Measurements from ENCODE around the gene HOOK2. TPM values are rescaled to one million over a fixed set of nuclear protein-coding genes. Genes with fewer than 3 reads are reported as not detected.
"Not testable (repeated sequence)": the region's sequence is repeated elsewhere in the genome, so short reads cannot be mapped to it uniquely, and the experiment has no call there.

The HOOK2 gene
- total RNA-seq, 4 donors from 2014 or later: 26.9 to 71.3 (median 56.3) TPM

- no peak for TF ChIP-seq CTCF (IDR thresholded peaks at IDR 0.05)
- ATAC-seq (ENCODE audit: low FRiP score): peak; percentile 87
- peak; percentile 89 for DNase-seq (ENCODE audit: low spot score)
Measured at GRCh38 chr19:12722566-12723380, 52.6 kb downstream of the HOOK2 start.

GRCh38 chr19:12721656-12722565 lies 53.4 kb downstream of the HOOK2 start:
- peak; percentile 47 for ATAC-seq (ENCODE audit: low FRiP score)

GRCh38 chr19:12720851-12721655 lies 54.3 kb downstream of the HOOK2 start:
- TF ChIP-seq CTCF (IDR thresholded peaks at IDR 0.05): no peak
- no peak for ATAC-seq (ENCODE audit: low FRiP score)

More at GRCh38 chr19:12721656-12722565, 53.4 kb downstream of the HOOK2 start:
- DNase-seq (ENCODE audit: low spot score): no peak
- no peak for TF ChIP-seq CTCF (IDR thresholded peaks at IDR 0.05)

GRCh38 chr19:12720296-12720695 lies 55.1 kb downstream of the HOOK2 start:
- no peak for ATAC-seq (ENCODE audit: low FRiP score)
- no peak for DNase-seq (ENCODE audit: low spot score)
- no peak for TF ChIP-seq CTCF (IDR thresholded peaks at IDR 0.05)

More at GRCh38 chr19:12720851-12721655, 54.3 kb downstream of the HOOK2 start:
- no peak for DNase-seq (ENCODE audit: low spot score)

GRCh38 chr19:12715929-12716328 lies 59.4 kb downstream of the HOOK2 start:
- DNase-seq (ENCODE audit: low spot score) (no peak), ATAC-seq (ENCODE audit: low FRiP score) (no peak)
- no peak for TF ChIP-seq CTCF (IDR thresholded peaks at IDR 0.05)

GRCh38 chr19:12715102-12715501 lies 60.2 kb downstream of the HOOK2 start:
- TF ChIP-seq CTCF (IDR thresholded peaks at IDR 0.05): no peak
- DNase-seq (ENCODE audit: low spot score) (no peak), ATAC-seq (ENCODE audit: low FRiP score) (no peak)

GRCh38 chr19:12713304-12713703 lies 62.0 kb downstream of the HOOK2 start:
- DNase-seq (ENCODE audit: low spot score); ATAC-seq (ENCODE audit: low FRiP score): not testable (repeated sequence)
